Astrocyte of the cerebellum (primary cell): Measurements from ENCODE around the gene CAMK1.

Experiments used
- DNase-seq: peaks from one replicate; pipeline ENCODE4 v3.0.0-alpha.2; 2011; ENCODE audit warnings: low read depth
- H3K4me3 ChIP-seq: 2 replicates; pipeline ENCODE4 v1.5.1; 2011; ENCODE audit warnings: mild to moderate bottlenecking, low read depth, low read length, moderate library complexity
- in situ Hi-C: cut with HindIII; loops from 2 replicates; pipeline ENCODE4 v1.10.0; 2017; ENCODE audit warnings: low sequenced_read_pairs
- TF ChIP-seq, protein P1 (sequence below): IDR thresholded peaks from 2 replicates; pipeline ENCODE4 v1.5.1; 2012; ENCODE audit warnings: low read length, low read depth, moderate library complexity, mild to moderate bottlenecking; ENCODE audit errors: missing control alignments

The CAMK1 gene

DNA sequence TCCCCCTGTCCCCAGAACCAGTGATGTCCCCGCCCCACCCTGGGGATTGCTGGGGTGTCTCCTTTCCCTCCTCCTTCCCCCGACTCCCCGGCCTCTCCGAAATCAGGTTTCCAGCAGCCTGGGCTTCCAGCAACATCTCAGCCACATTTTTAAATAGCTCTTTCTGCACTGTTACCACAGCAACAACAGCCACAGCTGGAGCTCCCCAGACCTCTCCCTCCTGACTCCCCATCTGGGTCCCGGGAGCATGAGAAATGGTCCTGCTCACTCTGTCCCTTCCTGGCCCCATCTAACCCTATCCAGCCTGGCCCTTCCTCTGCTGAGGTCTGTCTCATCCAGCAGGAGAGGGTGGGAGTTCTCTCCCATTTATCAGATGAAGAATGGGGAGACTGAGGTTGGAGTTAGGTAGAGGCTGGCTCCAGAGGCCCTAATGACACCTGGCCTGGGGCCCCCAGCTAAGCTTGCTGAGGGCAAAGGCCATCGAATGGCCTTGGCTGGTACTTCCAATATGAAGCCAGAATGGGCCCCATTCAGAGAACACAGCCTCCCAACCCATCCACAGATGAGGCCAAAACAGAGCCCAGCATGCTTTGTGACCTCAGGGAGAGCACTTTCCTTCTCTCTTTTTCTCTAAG, 1.5 kb downstream of the CAMK1 start:
- no peak for DNase-seq
- no peak overlapping the region for H3K4me3 ChIP-seq
- TF ChIP-seq, protein P1, sequence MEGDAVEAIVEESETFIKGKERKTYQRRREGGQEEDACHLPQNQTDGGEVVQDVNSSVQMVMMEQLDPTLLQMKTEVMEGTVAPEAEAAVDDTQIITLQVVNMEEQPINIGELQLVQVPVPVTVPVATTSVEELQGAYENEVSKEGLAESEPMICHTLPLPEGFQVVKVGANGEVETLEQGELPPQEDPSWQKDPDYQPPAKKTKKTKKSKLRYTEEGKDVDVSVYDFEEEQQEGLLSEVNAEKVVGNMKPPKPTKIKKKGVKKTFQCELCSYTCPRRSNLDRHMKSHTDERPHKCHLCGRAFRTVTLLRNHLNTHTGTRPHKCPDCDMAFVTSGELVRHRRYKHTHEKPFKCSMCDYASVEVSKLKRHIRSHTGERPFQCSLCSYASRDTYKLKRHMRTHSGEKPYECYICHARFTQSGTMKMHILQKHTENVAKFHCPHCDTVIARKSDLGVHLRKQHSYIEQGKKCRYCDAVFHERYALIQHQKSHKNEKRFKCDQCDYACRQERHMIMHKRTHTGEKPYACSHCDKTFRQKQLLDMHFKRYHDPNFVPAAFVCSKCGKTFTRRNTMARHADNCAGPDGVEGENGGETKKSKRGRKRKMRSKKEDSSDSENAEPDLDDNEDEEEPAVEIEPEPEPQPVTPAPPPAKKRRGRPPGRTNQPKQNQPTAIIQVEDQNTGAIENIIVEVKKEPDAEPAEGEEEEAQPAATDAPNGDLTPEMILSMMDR = no peak
- in situ Hi-C loops = no loop called here

DNA sequence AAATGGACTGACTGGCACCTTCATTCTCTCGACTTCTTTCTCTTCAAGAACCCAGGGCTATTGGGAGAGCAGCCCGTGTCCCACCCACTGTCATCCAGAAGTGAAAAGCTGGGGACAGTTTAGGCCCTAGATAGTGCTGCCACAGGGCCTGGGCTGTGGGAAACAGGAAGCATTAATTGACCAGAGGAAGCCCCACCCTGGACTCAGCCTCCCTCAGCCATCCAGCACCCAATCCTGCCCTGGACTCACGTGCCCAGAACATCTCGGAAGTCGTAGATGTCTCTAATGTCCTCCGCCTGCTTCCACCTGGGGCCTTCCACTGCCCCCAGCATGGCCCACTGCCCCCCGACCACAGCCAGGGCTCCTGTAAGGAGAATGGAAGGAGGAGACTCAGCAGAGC, 2.3 kb downstream of the CAMK1 start:
- no peak for DNase-seq
- TF ChIP-seq, protein P1 = no peak
- in situ Hi-C loops = no loop called here
- H3K4me3 ChIP-seq = no peak overlapping the region

DNA sequence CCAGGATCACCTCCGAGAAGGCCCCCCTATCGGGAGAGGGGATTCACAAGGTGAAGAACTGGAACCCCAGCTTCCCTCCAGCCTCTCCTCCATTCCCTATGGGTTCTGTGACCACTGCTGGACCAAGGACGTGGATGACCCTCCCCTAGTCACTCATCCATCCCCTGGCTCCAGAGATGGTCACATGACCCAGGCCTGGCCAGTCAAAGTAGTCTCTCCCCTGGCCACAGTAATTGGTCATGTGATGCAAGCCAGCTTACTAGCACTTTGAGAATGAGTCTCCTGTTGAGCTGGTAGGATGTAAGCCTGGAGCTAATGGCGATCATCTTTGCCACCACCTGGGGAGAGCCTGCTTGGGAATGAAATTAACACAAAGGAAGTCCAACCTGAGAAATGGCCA, 3.9 kb downstream of the CAMK1 start:
- TF ChIP-seq, protein P1 = no peak
- no peak overlapping the region for H3K4me3 ChIP-seq
- in situ Hi-C loops = no loop called here
- DNase-seq = no peak

DNA sequence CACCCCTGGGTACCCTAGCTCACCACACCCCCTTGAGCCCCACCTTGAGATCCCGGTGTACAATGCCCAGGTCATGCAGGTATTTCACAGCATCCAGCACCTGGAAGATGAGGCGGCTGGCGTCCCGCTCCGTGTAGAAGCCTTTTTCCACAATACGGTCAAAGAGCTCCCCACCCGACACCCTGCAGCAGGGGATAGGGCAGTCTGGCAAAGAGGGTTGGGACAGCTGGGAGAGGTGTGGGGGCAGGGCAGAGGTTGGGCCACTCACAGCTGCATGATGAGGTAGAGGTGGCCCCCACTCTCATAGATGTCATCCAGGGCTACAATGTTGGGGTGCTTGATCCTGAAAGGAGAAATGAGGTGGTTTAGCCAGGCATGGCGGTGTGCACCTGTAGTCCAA, 6.9 kb downstream of the CAMK1 start:
- DNase-seq = no peak
- in situ Hi-C loops = no loop called here
- no peak overlapping the region for H3K4me3 ChIP-seq
- TF ChIP-seq, protein P1 = no peak

DNA sequence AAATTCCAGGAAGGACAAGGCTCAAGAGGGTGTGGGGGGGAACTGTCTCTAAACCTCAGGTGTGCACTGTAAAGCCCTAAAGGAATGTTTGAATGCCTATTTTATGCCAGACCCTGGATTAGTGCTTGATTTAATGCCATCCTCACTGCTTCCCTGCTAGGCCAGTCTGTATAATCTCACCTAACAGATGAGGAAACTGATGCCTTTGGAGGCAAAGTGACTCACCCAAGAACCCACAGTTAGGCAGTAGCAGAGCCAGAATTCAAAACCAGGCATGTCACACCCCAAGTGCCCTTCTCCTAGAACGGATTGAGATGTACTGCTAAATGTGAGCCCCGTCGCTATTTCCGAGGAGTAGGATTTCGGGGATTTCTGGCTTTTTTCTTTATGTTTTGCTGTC, 7.8 kb downstream of the CAMK1 start:
- in situ Hi-C loops = no loop called here
- no peak for DNase-seq
- H3K4me3 ChIP-seq = no peak overlapping the region
- TF ChIP-seq, protein P1 = no peak

DNA sequence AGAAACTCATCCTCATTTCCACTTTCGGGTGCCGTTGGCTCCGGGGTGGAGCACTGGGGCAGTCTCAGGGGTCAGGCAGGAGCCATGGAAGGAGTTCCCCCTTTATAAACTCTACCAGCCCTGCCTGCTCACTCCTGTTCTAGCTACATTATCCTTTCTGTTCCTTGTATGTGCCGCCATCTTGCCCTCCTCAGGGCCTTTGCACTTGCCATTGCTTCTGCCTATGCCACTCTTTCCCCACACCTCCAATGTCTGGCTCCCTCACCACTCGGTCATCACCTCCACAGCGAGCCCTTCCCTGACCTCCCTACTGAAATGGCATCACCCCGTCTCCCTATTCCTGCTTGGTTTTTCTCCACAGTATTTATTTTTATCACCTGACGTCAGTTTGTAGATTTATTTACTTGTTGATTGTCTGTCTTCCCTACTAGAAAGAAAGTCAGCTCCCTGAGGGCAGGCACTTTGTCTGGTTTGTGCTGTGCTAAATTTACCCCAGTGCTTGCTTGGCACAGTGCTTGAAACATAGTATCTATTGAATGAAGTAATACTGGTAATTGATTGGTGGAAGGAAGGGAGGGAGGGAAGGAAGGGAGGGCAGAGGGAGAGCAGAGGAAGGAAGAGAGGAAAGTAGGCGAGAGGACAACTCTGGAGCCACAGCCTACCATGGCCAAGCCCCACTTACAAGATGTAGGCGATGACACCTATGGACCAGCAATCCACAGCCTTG, 8.8 kb downstream of the CAMK1 start:
- H3K4me3 ChIP-seq = no peak overlapping the region
- DNase-seq = no peak
- TF ChIP-seq, protein P1 = no peak
- in situ Hi-C loops = no loop called here
